HG02884 (cell line): ENCODE data around the gene MTPN.

Experiments used
- ATAC-seq: cut with Tn5 transposase; IDR thresholded peaks from one replicate; pipeline ENCODE4 v1.9.1; 2021; ENCODE audit warnings: mild to moderate bottlenecking, moderate library complexity; ENCODE audit not compliant: unreplicated experiment

The MTPN gene

DNA sequence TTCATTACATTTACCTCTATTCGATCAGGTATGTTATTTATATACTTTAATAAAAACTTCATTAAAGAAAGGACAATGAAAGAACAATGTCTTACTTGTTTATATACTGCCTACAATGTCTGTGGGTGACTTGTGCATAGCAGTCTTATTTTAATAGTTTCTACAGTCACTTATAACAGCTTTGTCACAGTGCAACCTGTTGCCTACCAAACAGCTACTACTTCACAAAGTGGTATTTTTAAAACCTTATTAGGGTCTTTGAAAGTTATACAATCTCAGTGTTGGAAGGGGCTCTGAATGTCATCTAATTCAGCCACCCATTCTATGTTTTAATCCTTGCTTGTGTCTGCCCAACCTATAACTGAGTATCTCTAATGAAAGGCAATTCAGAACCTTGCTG, 19.0 kb downstream of the MTPN start:
- no peak for ATAC-seq

DNA sequence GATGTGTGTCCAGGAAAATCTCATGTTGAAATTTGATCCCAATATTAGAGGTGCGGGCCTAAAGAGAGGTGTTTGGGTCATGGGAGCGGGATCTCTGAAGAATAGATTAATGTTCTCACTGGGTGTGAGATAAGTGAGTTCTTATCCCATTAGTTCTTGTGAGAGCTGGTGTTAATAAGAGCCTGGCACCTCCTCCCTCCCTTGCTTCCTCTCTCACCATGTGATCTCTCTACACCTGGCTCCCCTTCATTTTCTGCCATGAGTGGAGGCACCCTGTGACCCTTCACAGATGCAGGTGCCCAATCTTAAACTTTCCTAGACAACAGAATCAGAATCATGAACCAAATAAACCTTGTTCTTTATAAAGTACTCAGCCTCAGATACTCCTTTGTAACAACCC, 19.5 kb downstream of the MTPN start:
- ATAC-seq, result no peak

DNA sequence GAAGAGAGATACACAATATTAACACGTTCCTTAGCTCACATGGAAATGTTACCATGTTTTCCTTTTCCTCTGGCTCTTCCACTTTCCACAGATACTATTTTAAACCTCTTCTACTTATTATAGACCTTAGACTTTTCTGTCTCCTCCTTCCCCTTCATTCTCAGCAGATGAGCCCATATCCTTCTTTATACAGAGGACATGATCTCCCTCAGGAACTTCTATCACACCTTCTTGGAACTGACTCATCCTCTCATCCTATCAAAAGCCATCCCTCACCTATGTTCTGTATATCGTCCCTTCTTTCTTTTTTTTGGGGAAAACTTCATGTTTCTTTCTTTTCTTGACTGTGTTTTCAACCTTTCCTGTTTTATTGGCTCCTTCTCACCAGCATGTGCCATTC, 20.8 kb downstream of the MTPN start:
- ATAC-seq, result no peak

DNA sequence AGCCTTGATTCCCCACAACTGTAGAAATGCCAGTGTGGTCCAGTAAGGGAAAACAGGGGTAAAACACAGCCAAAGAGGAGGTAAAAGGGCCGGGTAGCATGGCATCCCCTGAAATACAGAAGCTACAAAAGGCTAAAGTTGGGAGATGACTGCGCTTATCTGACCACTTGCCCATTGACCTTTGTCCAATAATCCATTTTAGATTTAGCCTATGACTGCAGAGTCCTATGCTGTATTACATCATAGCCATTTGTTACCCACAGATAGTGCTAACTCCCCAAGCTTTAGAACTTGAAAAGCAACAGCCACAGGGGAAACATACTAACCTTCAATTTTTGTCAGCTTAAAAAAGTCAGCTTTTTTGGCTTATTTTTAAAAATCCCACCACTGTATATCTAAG, 26.2 kb downstream of the MTPN start:
- ATAC-seq, result no peak

DNA sequence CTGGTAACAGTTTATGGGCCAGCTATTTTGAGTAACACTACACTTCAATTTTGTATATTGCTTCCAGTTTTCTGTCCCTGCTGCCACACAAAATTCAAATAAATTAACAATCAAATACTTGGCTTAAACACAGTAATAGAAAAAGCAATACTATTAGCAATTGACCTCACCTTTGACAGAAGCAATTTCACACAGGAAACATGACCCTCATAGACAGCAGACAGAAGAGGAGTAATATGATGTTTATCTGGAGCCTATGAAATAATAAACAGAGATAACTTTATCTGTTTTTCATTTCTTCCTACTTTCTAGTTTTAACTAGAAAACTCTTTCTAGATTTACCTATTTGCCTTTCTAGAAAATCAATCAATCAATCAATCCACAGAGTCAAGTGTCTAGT, 26.7 kb downstream of the MTPN start:
- ATAC-seq, result no peak

DNA sequence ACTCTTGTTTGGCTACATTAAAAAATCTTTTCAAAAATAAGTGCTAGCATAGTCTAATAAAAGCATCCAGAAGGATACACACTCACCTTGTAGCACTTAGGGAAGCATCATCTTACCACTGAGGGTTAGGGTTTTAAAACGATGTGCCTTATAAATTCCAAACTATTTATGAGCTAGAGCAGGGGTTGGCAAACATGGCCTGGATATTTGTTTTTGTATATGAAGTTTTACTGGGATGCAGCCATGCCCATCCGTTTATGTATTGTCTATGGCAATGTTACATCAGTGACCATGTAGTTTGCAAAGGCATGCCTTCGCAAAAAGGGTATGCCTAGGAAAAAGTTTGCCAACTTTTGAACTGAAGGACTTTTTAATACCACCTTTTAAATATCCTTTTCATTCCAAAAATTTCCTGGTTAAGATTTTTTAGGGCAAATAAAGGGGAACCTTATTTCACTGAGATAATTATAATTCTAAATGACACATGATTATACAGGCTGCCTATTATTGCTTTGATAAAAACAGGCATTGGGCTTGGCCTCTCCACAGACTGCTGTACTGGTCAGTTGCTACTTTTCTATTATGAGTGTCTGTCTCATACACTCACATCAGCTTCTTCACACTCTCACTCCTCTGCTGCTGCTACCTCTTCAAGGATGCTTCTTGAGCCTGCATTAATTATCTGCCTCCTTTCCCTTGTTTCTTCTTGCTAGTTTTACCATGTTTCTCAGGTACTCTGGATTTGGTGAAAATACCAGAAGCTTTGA, 30.7 kb downstream of the MTPN start:
- ATAC-seq, result no peak

DNA sequence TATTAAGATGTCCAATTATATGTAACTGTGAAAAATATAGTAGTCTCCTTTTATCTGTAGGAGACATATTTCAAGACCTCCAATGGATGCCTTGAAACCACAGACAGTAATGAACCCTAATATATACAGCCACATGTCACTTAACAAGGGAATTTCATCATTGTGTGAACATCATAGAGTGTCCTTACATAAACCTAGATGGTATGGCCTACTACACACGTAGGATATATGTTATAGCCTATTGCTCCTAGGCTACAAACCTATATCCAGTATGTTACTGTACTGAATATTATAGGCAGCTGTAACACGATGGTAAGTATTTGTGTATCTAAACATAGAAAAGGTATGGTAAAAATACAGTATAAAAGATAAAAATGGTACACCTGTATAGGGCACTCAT, 32.4 kb downstream of the MTPN start:
- no peak for ATAC-seq

DNA sequence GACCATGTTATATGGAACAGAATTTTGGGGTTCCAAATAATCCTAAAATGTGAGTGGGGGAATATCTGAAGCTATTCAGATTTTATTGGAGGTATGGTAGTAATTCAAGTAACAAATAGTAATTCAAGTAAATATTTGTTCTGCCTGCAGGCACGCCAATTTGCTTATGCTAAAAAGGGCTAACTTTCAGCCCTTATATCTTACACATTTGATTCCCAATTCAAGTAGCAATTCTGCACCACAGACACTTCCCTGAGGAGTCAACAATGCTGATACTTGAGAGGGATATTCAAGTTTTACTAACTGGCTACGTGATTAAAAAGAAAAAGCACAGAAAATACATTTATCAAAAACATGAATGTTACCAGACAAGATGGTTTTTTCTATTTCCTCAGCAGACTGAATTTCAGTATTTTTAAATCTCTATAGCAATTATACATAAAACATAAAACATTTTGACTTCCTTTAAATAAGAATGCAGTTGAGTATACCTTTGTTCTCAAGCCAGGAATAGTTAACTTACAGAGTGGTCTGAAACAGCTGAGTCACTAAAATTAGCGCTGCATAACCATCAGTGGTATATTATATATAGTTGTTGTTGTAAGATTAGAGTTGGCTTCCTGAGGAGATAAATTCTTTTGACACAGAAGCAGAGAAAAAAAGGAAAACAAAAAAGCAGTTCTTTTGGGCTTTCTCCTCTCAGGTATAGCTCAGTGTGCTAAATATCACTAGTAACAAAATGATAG, 33.9 kb downstream of the MTPN start:
- ATAC-seq, result peak; percentile 3

DNA sequence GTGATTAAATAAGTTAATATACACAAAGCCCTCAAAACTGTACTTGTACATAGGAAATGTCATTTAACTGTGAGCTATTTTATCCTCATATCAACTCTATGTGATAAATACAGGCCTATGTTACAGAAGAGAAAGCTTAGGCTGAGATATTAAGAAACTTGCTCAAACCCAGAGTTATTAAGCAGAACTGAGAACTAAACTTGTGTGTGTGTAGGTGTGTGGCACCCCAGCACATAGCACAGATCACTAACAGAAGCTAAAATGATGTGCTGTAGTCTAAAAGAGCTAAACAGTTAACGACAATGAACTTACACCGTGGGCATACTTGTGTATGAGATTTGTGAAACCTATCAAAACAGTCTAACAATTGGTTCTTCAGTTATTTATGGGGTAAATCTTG, 34.5 kb downstream of the MTPN start:
- ATAC-seq, result peak; percentile 88

DNA sequence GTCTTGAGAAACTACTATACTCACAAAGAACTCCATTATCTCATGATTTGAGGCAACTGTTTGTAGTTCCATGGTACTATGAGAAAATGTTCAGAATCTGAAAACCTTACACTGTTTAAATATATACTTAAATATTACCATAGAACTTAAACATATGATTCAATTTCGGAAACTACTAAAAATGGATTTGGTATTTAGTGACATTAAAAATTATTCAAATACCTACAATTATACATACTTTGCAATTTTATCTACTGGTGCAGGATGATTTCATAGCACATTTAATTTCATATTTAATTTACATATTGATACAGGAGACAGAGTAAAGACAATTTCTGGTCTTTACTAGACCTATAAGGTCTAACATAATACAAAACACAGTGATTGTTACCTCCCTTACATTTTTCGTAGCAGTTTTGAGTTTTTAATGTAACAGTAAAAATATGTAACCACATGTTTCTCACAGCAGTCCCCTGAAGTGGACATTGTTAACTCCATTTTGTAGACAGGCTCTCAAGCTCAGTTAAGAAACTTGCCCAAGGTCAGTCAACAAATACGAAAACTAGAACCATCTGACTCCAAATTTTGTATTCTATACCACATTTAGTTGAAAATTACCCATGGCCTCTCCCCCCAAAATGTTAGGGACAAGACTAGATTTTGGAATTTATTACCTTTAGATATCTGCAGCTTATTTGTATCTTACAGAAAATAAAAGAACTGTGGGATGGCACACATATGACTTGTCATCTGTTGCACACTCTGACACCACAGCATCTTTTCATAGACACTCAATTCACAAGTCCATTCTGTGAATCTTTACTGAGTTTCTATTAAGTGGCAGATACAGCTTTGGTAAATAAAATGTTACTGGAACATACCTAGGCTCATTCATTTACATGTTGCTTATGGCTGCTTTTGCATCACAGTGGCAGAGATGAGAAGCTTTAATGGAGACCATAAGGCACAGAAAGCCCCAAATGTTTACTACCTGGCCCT, 36.8 kb downstream of the MTPN start:
- ATAC-seq, result no peak

DNA sequence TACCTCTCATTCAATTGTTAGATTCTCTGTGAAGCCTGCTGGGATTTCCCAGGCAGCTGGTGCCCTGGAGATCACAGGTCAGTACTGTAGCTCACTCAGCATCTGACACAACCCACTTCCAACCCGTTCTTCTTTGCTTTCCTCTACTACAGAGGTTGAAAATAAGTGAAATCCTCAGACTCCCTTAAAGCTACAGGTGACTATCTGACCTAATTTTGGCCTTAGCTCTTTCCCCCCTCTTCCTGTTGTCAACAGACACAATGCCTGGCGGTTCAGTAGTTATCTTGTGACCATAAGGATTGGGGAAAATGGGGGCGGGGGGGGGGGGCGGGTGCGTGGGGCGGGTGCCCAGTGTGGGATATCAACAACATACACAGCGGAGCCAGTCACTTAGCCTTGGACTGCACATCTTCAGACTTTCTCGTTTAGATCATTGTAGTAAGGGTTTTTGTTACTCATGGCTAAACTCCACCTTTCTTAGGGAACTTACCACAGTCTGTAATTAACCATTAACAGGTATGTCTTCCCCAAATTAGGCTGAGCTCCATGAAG, 37.8 kb downstream of the MTPN start:
- no peak for ATAC-seq

DNA sequence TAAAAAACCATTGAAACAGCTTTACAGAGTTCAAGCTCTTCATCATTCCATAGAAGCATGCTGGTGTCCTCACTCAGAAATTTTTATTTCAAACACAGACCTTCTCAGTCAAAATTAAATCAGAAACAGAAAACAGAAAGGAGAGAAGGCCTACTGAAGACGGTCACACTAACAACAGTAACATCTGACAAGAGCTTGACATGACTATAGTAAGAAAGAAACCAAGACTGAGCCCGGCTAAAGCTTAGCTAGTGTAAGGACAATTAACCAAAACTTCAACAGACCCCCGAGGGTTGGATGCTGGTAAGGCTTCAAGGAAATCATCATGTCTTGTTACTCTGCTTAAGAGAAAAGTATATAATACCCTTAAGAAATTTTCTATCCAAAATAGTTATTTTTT, 38.6 kb downstream of the MTPN start:
- ATAC-seq, result peak; percentile 44

DNA sequence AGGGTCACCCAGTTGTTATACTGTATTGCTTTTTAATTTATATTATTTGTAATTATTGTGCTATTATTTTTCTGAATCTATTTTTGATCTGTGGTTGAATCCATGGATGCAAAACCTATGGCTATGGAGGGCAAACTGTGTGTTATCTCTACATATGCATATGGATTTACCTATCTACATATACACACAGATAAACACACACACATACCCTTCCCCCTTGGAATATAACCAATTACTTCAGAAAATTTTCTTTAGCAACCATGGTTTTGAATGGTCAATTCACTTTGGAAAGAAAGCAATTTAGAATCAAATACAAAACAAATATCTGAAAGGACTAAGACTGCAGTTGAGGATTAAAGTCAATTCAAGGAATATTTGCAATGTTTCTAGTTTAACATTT, 39.1 kb downstream of the MTPN start:
- ATAC-seq, result no peak

DNA sequence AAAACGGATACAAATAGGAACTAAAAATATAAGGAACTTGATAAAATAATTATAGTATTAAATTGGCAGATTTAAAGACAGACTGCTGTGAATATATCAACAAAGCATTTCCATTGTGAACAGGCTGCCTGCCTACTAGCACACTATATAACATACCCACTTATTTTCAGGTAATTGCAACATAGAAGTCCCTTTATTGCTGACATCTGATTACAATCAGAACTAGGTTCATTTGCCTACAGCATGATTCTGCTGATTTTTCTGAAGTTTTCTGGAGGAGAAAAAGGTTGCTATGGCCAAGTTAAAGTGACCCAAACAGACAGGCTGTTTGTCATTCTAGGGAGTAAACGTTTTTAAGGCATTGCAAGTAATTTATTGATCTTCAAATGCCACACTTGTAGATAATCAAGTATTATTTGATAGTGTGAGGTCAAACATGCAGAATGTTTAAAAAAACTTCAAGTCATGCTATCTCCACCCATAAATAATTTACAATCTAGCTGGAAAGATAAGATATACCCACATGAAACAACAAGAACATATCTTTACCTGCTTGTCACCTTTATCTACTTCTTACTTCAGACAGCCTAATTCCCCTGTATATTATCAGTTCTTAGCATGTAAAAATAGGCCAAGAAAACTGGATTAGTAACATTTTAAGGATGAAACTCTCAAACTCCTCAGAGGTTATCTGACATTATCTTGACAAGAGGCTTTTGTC, 40.5 kb downstream of the MTPN start:
- ATAC-seq, result no peak

DNA sequence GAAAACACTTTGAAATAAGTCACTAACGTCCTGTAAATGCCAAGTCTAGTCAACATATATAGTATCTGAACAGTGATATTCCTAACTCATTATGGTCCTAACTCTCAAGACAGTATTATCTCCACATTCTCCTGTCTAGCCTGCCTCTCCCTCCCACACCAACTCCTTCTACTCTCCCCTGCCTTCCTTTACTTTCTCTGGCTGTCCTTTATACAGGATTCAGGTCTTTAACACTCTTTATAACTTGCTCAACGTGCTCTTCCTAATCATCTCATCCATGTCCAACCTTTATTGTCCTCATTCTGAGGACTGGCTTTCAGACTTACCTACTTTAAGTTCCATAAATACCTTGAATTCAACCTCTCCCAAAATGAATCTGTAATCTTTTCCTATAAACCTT, 42.5 kb downstream of the MTPN start:
- ATAC-seq, result no peak

DNA sequence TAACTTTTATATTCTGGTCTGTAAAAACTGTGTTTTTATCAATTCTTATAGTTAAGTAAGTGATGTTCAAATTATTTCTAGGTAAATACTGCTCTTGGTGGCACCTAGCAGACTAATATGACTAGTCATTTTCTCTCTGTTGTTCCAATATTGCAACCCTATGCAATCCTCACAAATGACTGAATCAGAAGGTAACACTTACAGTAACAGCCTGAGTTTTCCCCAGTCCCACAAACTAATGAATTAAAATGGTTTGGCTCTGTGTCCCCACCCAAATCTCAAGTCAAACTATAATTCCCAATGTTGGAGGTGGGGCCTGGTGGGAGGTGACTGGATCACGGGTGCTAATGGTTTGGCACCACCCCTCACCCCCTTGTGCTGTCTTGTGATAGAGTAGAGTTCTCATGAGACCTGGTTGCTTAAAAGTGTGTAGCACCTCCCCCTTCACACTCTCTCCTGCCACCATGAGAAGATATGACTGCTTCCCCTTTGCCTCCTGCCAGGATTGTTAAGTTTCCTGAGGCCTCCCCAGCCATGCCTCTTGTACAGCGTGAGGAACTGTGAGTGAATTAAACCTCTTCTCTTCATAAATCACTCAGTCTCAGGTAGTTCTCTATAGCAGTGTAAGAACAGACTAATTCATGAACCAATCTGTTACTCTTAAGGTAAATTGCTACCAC, 43.5 kb downstream of the MTPN start:
- ATAC-seq, result no peak

DNA sequence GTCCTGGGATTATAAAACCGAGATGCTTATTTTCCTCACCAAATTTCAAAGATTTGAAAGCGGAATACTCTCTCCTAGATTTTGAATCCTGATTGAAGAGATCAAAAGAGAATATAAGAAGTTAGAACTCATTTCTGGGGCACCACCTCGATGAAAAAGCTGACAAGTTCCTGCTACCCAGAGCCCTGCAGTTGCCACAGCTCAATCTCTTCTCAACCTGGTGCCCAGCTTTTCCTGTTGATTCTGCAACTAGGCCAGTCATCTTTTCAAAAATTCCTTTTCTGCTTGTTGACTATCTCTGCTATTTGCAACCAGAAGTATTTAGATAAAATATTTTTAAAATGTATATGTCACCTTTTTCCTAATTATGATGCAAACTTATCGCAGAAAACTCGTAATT, 45.0 kb downstream of the MTPN start:
- ATAC-seq, result no peak

DNA sequence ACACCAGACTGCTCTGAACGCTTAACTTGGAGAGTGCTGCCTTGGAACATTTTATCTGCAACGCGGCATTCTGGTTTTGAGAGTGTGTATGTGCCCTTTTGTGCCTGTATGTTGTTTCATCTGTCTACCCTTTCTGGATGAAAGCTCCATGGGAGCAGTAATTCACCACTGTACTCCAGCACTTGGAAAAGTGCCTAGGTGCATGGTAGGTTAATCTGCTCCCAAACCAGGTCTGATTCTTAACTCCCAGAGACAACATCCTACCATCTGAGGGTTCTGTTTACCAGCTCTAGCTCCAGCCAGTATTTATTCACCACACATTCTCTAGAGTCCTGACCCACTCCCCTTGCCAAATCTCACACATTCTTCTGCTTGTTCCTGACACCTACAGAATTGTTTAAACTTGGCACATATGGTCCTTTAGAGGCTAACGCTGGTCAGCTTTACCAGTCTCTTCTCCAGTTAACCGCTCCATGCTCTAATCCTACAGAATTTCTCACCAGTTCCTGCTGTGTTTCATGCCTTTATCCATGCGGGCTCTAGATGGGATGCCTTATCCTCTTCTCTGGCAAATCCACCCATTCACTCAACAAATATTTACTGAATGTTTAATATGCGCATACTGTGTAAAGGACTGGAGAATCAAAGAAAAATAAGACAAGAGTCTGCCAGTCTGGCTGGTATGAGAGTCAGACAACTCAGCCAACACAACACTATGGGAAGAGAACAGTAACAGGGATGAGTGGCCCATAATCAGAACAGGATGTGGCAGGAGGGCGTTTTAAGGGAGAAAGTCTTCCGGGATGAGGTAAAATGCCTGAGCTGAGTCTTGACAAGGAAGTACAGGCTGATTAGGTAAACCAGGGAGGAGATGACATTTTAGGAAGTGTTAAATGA, 46.3 kb downstream of the MTPN start:
- no peak for ATAC-seq

DNA sequence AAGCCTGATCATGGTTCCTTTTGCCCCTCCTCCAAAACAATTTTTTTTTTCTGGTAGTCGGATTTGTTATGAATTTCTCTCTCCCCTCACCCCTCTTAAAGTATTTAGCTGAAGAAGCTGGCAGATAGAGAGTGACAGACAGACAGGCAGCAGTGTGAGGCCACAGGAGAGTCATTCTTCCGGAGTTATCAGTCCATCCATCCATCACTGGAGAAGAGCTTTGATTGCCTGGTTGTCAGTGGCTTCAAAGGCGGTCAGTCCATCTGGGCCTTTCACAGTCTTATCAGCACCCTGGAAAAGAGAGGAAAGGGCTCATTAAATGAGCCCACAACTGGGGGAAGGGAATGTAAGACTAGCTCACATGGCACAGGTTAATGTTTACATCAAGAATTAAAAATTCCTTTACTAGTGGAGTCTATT, 47.4 kb downstream of the MTPN start:
- ATAC-seq, result no peak
